ENCODE data around the gene ASPN.
A peak's percentile ranks its signal among the peaks of the same experiment; 100 is the strongest.

- TF ChIP-seq CTCF (IDR thresholded peaks at IDR 0.05) = peak in 1 of 3 experiments; percentile 43
- no peak for TF ChIP-seq POLR2A (IDR thresholded peaks at IDR 0.05)
These were observed 43.3 kb downstream of the ASPN start for GRCh38 chr9:92438900-92439526.

All from testis (tissue), 2 donors.